BLaER1 (cell line): Measurements from ENCODE around the gene EXOC2.
A peak's percentile ranks its signal among the peaks of the same experiment; 100 is the strongest.

Source experiments
- H3K27ac ChIP-seq: shearing (Covaris generic); formaldehyde crosslinking; 2 replicates; pipeline ENCODE4 v1.8.1; 2022
- H3K27me3 ChIP-seq: shearing (Covaris generic); formaldehyde crosslinking; 2 replicates; pipeline ENCODE4 v1.8.1; 2022
- H3K36me3 ChIP-seq: shearing (Covaris generic); formaldehyde crosslinking; 2 replicates; pipeline ENCODE4 v1.8.1; 2022
- H3K4me1 ChIP-seq: shearing (Covaris generic); formaldehyde crosslinking; 2 replicates; pipeline ENCODE4 v1.8.1; 2022
- H3K4me2 ChIP-seq: shearing (Covaris generic); formaldehyde crosslinking; 2 replicates; pipeline ENCODE4 v1.8.1; 2022
- H3K4me3 ChIP-seq: shearing (Covaris generic); formaldehyde crosslinking; 2 replicates; pipeline ENCODE4 v1.8.1; 2022
- H3K9ac ChIP-seq: shearing (Covaris generic); formaldehyde crosslinking; 2 replicates; pipeline ENCODE4 v1.8.1; 2022
- H3K9me3 ChIP-seq: shearing (Covaris generic); formaldehyde crosslinking; 2 replicates; pipeline ENCODE4 v1.8.1; 2022
- H4K20me1 ChIP-seq: shearing (Covaris generic); formaldehyde crosslinking; 2 replicates; pipeline ENCODE4 v1.8.1; 2022
- Cebpa-rat ChIP-seq: shearing (Covaris generic); IDR thresholded peaks from 2 replicates; pipeline ENCODE4 v1.8.1; 2022

EXOC2 gene

GRCh38 chr6:692858-693722 lies at the start of gene EXOC2:
EXOC2 (minus strand) TSS chr6:693139; CDS start chr6:637818, 55,321 bp downstream.
- Histone ChIP-seq H3K36me3 (peaks cover 17% of the 10 kb centered on the region), H3K4me1 (peaks cover 18% of the 10 kb centered on the region), H3K27me3 (no peaks in the 10 kb centered on the region), H3K4me2 (peak within 1 kb of the TSS; percentile 99), H4K20me1 (peaks cover 43% of the 10 kb centered on the region), H3K9me3 (no peaks in the 10 kb centered on the region), H3K27ac (peak within 1 kb of the TSS; percentile 59), H3K4me3 (peak within 1 kb of the TSS; percentile 84), H3K9ac (peak within 1 kb of the TSS; percentile 74)
- no peak for TF ChIP-seq Cebpa-rat

- H3K4me1 ChIP-seq = no peaks in the 10 kb centered on the region
- 0 out of 2 replicates have a peak, but pooled peaks cover 5% of the 10 kb centered on the region for H3K9me3 ChIP-seq
- no peaks in the 10 kb centered on the region for H3K27me3 ChIP-seq
- no peak overlapping the region for H3K9ac ChIP-seq
- H3K4me2 ChIP-seq = no peak overlapping the region
- H3K27ac ChIP-seq = no peak overlapping the region
- H3K4me3 ChIP-seq = no peak overlapping the region
- H4K20me1 ChIP-seq = no peaks in the 10 kb centered on the region
- no peaks in the 10 kb centered on the region for H3K36me3 ChIP-seq
- TF ChIP-seq Cebpa-rat = no peak
Measured at GRCh38 chr6:741410-742339, 48.7 kb upstream of the EXOC2 start.

- no peaks in the 10 kb centered on the region for H3K36me3 ChIP-seq
- no peaks in the 10 kb centered on the region for H3K27me3 ChIP-seq
- no peak for TF ChIP-seq Cebpa-rat
- H3K9ac ChIP-seq = no peak overlapping the region
- H4K20me1 ChIP-seq = no peaks in the 10 kb centered on the region
- no peaks in the 10 kb centered on the region for H3K4me1 ChIP-seq
- H3K9me3 ChIP-seq = 0 out of 2 replicates have a peak, but pooled peaks cover 5% of the 10 kb centered on the region
- no peak overlapping the region for H3K4me3 ChIP-seq
- H3K27ac ChIP-seq = no peak overlapping the region
- H3K4me2 ChIP-seq = no peak overlapping the region
Measured at GRCh38 chr6:736657-737446, 43.9 kb upstream of the EXOC2 start.

- Histone ChIP-seq H3K9ac (no peak overlapping the region), H3K9me3 (no peaks in the 10 kb centered on the region), H3K4me3 (no peak overlapping the region), H3K27ac (no peak overlapping the region), H3K36me3 (no peaks in the 10 kb centered on the region), H3K4me1 (no peaks in the 10 kb centered on the region), H4K20me1 (no peaks in the 10 kb centered on the region), H3K4me2 (no peak overlapping the region), H3K27me3 (no peaks in the 10 kb centered on the region)
- no peak for TF ChIP-seq Cebpa-rat
Measured at GRCh38 chr6:733431-734219, 40.7 kb upstream of the EXOC2 start.

GRCh38 chr6:731924-732323 lies 39.0 kb upstream of the EXOC2 start:
- H4K20me1 ChIP-seq = no peaks in the 10 kb centered on the region
- no peak overlapping the region for H3K27ac ChIP-seq
- H3K4me2 ChIP-seq = no peak overlapping the region
- TF ChIP-seq Cebpa-rat = no peak
- no peaks in the 10 kb centered on the region for H3K27me3 ChIP-seq
- no peaks in the 10 kb centered on the region for H3K4me1 ChIP-seq
- no peak overlapping the region for H3K9ac ChIP-seq
- H3K9me3 ChIP-seq = no peaks in the 10 kb centered on the region
- no peaks in the 10 kb centered on the region for H3K36me3 ChIP-seq
- no peak overlapping the region for H3K4me3 ChIP-seq

GRCh38 chr6:729606-730320 lies 36.8 kb upstream of the EXOC2 start:
- no peak overlapping the region for H3K27ac ChIP-seq
- no peak overlapping the region for H3K4me2 ChIP-seq
- H4K20me1 ChIP-seq = no peaks in the 10 kb centered on the region
- H3K4me1 ChIP-seq = no peaks in the 10 kb centered on the region
- H3K36me3 ChIP-seq = no peaks in the 10 kb centered on the region
- H3K4me3 ChIP-seq = no peak overlapping the region
- no peaks in the 10 kb centered on the region for H3K27me3 ChIP-seq
- H3K9me3 ChIP-seq = no peaks in the 10 kb centered on the region
- TF ChIP-seq Cebpa-rat = no peak
- H3K9ac ChIP-seq = no peak overlapping the region

GRCh38 chr6:727856-728255 lies 34.9 kb upstream of the EXOC2 start:
- no peak for TF ChIP-seq Cebpa-rat
- H3K27me3 ChIP-seq = no peaks in the 10 kb centered on the region
- no peak overlapping the region for H3K4me2 ChIP-seq

GRCh38 chr6:723540-723939 lies 30.6 kb upstream of the EXOC2 start:
- Histone ChIP-seq H3K4me3 (no peak overlapping the region), H3K4me1 (peaks cover 14% of the 10 kb centered on the region), H3K9me3 (no peaks in the 10 kb centered on the region), H4K20me1 (no peaks in the 10 kb centered on the region), H3K27ac (no peak overlapping the region), H3K4me2 (no peak overlapping the region), H3K27me3 (no peaks in the 10 kb centered on the region), H3K36me3 (no peaks in the 10 kb centered on the region), H3K9ac (no peak overlapping the region)
- no peak for TF ChIP-seq Cebpa-rat

More at GRCh38 chr6:727856-728255, 34.9 kb upstream of the EXOC2 start:
- H3K4me3 ChIP-seq = no peak overlapping the region
- H3K27ac ChIP-seq = no peak overlapping the region
- H3K9ac ChIP-seq = no peak overlapping the region
- H3K36me3 ChIP-seq = no peaks in the 10 kb centered on the region
- peaks cover 4% of the 10 kb centered on the region for H3K4me1 ChIP-seq
- no peaks in the 10 kb centered on the region for H3K9me3 ChIP-seq
- H4K20me1 ChIP-seq = no peaks in the 10 kb centered on the region
